Endothelial cell of umbilical vein (primary cell): ENCODE measurements around the gene FBXO44. TPM values are rescaled to one million over a fixed set of nuclear protein-coding genes. Genes with fewer than 3 reads are reported as not detected.

ENCODE experiments used
- BruUV-seq: library from RNA; stranded (reverse); fragments of 400-500 nt; replicated peaks from 2 replicates; lab custom pipeline; 2021; lab: Mats Ljungman, UMichigan
- CTCF ChIA-PET: fragments of 300-600, 350-600 bp; sonication (Branson Sonifier 250); formaldehyde crosslinking; loops from one replicate; lab custom pipeline; 2021; ENCODE audit warnings: antibody characterized with exemption, inconsistent platforms; lab: Charles Lee
- POLR2A ChIA-PET: fragments of 300-600, 350-600 bp; sonication (Branson Sonifier 250); formaldehyde crosslinking; loops from one replicate; lab custom pipeline; 2021; ENCODE audit warnings: antibody characterized with exemption, inconsistent platforms; lab: Charles Lee
- DNase-seq: peaks from one replicate; pipeline ENCODE4 v3.0.0-alpha.2; 2011; ENCODE audit warnings: low read depth, low spot score
- FAIRE-seq: peaks from 2 replicates; lab custom pipeline; 2011; peaks lifted over from hg19 to GRCh38; lab: Jason Lieb, UNC
- H2AFZ ChIP-seq: 2 replicates; pipeline ENCODE4 v1.6.0; 2012; ENCODE audit warnings: low read depth, low read length, control low read depth, inconsistent platforms
- H3K27ac ChIP-seq: 2 replicates; pipeline ENCODE4 v1.5.1; 2011; ENCODE audit warnings: low read depth, mild to moderate bottlenecking, control low read depth, low read length, moderate library complexity; ENCODE audit not compliant: insufficient read depth
- H3K27me3 ChIP-seq, 2 experiments: 2 replicates each; pipeline versions ENCODE4 v1.6.0 to v1.6.1; 2011; ENCODE audit warnings: low read length in 2 of 2, mixed read lengths in 1 of 2; ENCODE audit not compliant: control insufficient read depth in 2 of 2, insufficient read depth in 2 of 2
- H3K36me3 ChIP-seq, 2 experiments: 2 replicates in 1 of 2; 3 replicates in 1 of 2; pipeline ENCODE4 v1.5.1; 2011; ENCODE audit warnings: low read length in 2 of 2, mild to moderate bottlenecking in 1 of 2, moderate library complexity in 1 of 2; ENCODE audit not compliant: control insufficient read depth in 2 of 2, insufficient read depth in 2 of 2; ENCODE audit errors: extremely low read depth in 1 of 2
- H3K4me1 ChIP-seq: 3 replicates; pipeline ENCODE4 v1.5.1; 2011; ENCODE audit warnings: mild to moderate bottlenecking, low read length; ENCODE audit not compliant: control insufficient read depth, insufficient read depth; ENCODE audit errors: extremely low read depth
- H3K4me2 ChIP-seq: 2 replicates; pipeline ENCODE4 v1.6.1; 2011; ENCODE audit warnings: low read length, control low read depth, mixed read lengths; ENCODE audit not compliant: insufficient read depth
- H3K4me3 ChIP-seq, 3 experiments: fragments of 200-600 bp in 1 of 3; sonication (generic), shearing (Covaris generic) in 1 of 3; replicated peaks in 1 of 3; 2 replicates each; pipeline ENCODE4 v1.5.1; 2011 to 2016; ENCODE audit warnings: control low read depth in 3 of 3, low read length in 3 of 3, mild to moderate bottlenecking in 2 of 3, inconsistent platforms in 1 of 3, low read depth in 1 of 3, moderate library complexity in 1 of 3; ENCODE audit not compliant: insufficient read depth in 1 of 3
- H3K79me2 ChIP-seq: 2 replicates; pipeline ENCODE4 v1.6.0; 2012; ENCODE audit warnings: low read length, inconsistent platforms; ENCODE audit not compliant: control insufficient read depth, insufficient read depth
- H3K9ac ChIP-seq: replicated peaks from 2 replicates; pipeline ENCODE3; 2011; ENCODE audit warnings: low read length, control low read depth; ENCODE audit not compliant: insufficient read depth; ENCODE audit errors: extremely low read depth
- H3K9me1 ChIP-seq: replicated peaks from 3 replicates; pipeline ENCODE4 v1.6.0; 2011; ENCODE audit warnings: mild to moderate bottlenecking, low read length; ENCODE audit not compliant: control insufficient read depth, insufficient read depth; ENCODE audit errors: extremely low read depth
- H3K9me3 ChIP-seq: replicated peaks from 2 replicates; pipeline ENCODE4 v1.5.1; 2012; ENCODE audit warnings: low read length, inconsistent platforms; ENCODE audit not compliant: control insufficient read depth, insufficient read depth
- H4K20me1 ChIP-seq: replicated peaks from 2 replicates; pipeline ENCODE3; 2011; ENCODE audit warnings: mild to moderate bottlenecking, low read length; ENCODE audit not compliant: control insufficient read depth, insufficient read depth; ENCODE audit errors: extremely low read depth
- CTCF ChIP-seq, 2 donors: IDR thresholded peaks; 1 replicate in 1 of 2; 2 replicates in 1 of 2; pipeline ENCODE4 v1.5.1; 2011; ENCODE audit warnings: low read length in 2 of 2, mild to moderate bottlenecking in 2 of 2, moderate library complexity in 2 of 2, control low read depth in 1 of 2, inconsistent platforms in 1 of 2, low read depth in 1 of 2; ENCODE audit not compliant: insufficient read depth in 1 of 2; ENCODE audit errors: extremely low read depth in 1 of 2
- EZH2 ChIP-seq: IDR thresholded peaks from 2 replicates; pipeline ENCODE4 v1.6.1; 2012; ENCODE audit warnings: borderline replicate concordance, low read depth, mild to moderate bottlenecking, moderate library complexity, low read length, inconsistent platforms; ENCODE audit not compliant: severe bottlenecking
- FOS ChIP-seq: IDR thresholded peaks from 2 replicates; pipeline ENCODE4 v1.6.1; 2011; ENCODE audit warnings: mild to moderate bottlenecking, low read length, moderate library complexity, borderline replicate concordance; ENCODE audit not compliant: insufficient read depth
- GATA2 ChIP-seq: IDR thresholded peaks from 2 replicates; pipeline ENCODE4 v1.7.0; 2011; ENCODE audit warnings: low read depth, mild to moderate bottlenecking, moderate library complexity, mixed read lengths, low read length; ENCODE audit not compliant: insufficient read length, insufficient read depth
- JUN ChIP-seq: IDR thresholded peaks from 2 replicates; pipeline ENCODE4 v1.6.1; 2011; ENCODE audit warnings: borderline replicate concordance, low read depth; ENCODE audit not compliant: insufficient read length, insufficient read depth
- MAX ChIP-seq: IDR thresholded peaks from 2 replicates; pipeline ENCODE4 v1.6.1; 2011; ENCODE audit not compliant: insufficient read depth, insufficient read length
- MYC ChIP-seq: IDR thresholded peaks from one replicate; pipeline ENCODE4 v1.6.1; 2011; ENCODE audit warnings: mild to moderate bottlenecking, low read depth, low read length
- POLR2A ChIP-seq: IDR thresholded peaks from 2 replicates; pipeline ENCODE4 v1.6.1; 2012; ENCODE audit warnings: low read depth, mild to moderate bottlenecking, control low read depth, low read length
- POLR2AphosphoS5 ChIP-seq: IDR thresholded peaks from 2 replicates; pipeline ENCODE4 v1.6.1; 2012; ENCODE audit warnings: low read depth, mild to moderate bottlenecking, control low read depth, low read length, moderate library complexity; ENCODE audit not compliant: insufficient read depth
- dilution Hi-C: fragments of 300-500 bp; cut with MboI; formaldehyde crosslinking; loops from one replicate; pipeline ENCODE4 v1.15.0; 2019; ENCODE audit warnings: low sequenced_read_pairs; ENCODE audit not compliant: extremely low pct_ligation_motif_present
- intact Hi-C: fragments of 100-400 bp; cut with micrococcal nuclease; formaldehyde crosslinking; loops from one replicate; pipeline ENCODE4 v1.10.0; 2022
- polyA plus RNA-seq, 4 experiments: library from polyadenylated mRNA; depleted of rRNA in 3 of 4; stranded (reverse) in 3 of 4; unstranded in 1 of 4; fragments of >200 nt; gene quantifications; 2 replicates each; pipeline versions ENCODE4 v1.2.1 to v1.2.3, GENCODE V29; 2011 to 2012; ENCODE audit warnings: missing spikeins in 1 of 4
- total RNA-seq: library from RNA; stranded (reverse); gene quantifications from 2 replicates; pipeline ENCODE4 v1.2.3, GENCODE V29; 2021

FBXO44 gene
- total and polyA plus RNA-seq, 2 donors (not counting 3 experiments of a cell fraction or from before 2014, with no cell fraction given) = 16.8 to 22.5 TPM

GRCh38 chr1:11703357-11704193 lies 48.9 kb downstream of the FBXO44 start:
- Histone ChIP-seq H3K27me3 (peaks cover 12 to 21% of the 10 kb centered on the region in 2 experiments), H4K20me1 (no peaks in the 10 kb centered on the region), H3K4me3 (no peak overlapping the region), H3K27ac (no peak overlapping the region), H2AFZ (no peak overlapping the region), H3K4me1 (no peaks in the 10 kb centered on the region), H3K9ac (no peak overlapping the region), H3K9me1 (no peaks in the 10 kb centered on the region), H3K79me2 (no peaks in the 10 kb centered on the region), H3K9me3 (no peaks in the 10 kb centered on the region), H3K36me3 (no peaks in the 10 kb centered on the region), H3K4me2 (no peak overlapping the region)
- no peak for TF ChIP-seq POLR2A
- TF ChIP-seq MYC = no peak
- TF ChIP-seq POLR2AphosphoS5 = no peak
- TF ChIP-seq FOS = no peak
- no peak for TF ChIP-seq CTCF (IDR thresholded peaks at IDR 0.05; ENCODE audit: extremely low read depth in 1 of 2, insufficient read depth in 1 of 2, low read depth in 1 of 2, low read length in 2 of 2)
- no peak for TF ChIP-seq GATA2
- no peak for TF ChIP-seq EZH2
- TF ChIP-seq MAX = no peak
- TF ChIP-seq JUN = no peak
- no TSS peak for BruUV-seq
- dilution Hi-C loops (no loop called here), intact Hi-C loops (no loop called here)
- no peak for FAIRE-seq
- CTCF ChIA-PET = interaction anchor here (2.1 kb wide), 1 partner anchor 16 kb away, joined by 6 read pairs; no protein-coding TSS in a partner anchor
- POLR2A ChIA-PET = interaction anchor here (0.6 kb wide), 1 partner anchor 8 kb away, joined by 3 read pairs; no protein-coding TSS in a partner anchor
- no peak for DNase-seq
